ENCODE results near the gene TNFAIP2.
"Not testable (repeated sequence)": the region's sequence is repeated elsewhere in the genome, so short reads cannot be mapped to it uniquely, and the experiment has no call there.

TNFAIP2 gene

DNA sequence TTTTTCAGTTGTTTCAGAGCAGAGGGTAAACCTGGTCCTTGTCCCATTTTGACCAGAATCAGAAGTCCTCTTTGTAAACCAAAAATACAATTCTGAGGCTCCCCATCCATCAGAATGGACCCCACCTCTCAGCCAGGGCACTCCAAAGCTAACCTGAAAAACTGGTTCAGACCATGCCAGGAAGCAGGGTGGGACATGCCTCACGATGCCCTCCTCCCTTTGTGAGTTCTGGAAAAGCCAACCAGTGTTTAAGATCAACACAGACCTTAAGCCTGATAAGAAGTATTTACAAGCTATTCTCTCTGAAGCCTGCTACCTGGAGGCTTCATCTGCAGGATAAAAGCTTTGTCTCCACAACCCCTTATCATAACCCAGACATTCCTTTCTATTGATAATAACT, 35.4 kb downstream of the TNFAIP2 start:
- DNase-seq, result no peak

DNA sequence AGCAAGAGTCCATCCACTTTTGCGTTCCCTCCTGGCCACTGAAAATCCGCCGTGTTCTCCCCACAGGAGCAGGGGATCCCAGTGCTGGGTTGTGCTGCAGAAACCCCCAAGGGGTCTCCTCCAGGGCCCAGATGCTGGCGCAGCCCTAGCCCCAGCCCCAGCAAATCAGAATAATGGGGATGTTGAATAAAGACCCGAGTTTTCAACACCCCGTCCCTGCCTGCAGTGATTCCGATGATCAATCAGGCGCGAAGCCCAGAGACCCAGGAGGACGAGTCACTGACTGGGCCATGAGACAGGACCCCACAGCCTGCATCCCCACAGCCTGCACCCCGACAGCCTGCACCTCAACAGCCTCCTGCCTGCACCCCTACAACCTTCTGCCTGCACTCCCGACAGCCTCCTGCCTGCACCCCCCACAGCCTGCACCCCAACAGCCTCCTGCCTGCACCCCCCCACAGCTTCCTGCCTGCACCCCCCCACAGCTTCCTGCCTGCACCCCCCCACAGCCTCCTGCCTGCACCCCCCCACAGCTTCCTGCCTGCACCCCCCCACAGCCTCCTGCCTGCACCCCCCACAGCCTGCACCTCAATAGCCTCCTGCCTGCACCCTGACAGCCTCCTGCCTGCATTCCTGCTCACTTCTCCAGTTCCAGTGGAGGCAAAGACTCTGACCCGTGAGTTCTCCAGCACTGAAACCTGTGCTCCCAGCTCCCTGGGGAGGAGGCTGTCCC, 37.2 kb downstream of the TNFAIP2 start:
- DNase-seq, result no peak

DNA sequence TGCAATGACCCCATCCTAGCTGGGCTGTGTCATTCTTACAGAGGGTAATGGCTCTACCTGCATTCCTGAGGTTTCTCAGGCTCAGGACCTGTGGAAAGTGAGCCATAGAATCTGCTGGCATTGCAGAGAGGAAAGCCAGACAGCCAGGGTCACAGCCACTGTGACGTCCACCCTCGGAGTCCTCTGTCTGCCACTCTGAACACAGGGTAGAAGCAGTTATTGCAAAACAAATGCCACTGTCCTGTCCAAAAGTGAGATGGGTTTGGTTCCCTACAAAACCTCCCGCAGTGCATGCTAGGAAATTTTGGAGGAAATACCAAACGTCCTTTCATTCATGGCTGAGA, 37.8 kb downstream of the TNFAIP2 start:
- no peak for DNase-seq

DNA sequence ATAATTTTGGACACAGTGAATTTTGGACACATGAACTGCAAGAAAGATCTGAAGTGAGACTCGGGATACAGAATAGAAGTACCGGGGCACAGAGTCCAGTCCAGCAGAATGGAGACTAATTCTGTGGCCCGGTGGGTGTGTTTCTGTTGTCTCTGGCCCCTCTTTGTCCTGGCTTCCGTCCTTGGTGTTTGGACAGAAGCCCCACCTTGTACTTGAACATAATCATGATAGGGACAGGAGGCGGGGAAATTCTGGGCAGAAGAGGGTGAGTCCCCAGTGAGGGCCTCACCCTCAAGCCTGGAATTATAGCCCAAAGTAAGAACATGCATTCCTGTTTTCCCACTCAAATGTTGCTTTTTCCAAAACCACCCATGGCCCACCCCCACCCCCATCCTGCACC, 39.9 kb downstream of the TNFAIP2 start:
- DNase-seq, result no peak

DNA sequence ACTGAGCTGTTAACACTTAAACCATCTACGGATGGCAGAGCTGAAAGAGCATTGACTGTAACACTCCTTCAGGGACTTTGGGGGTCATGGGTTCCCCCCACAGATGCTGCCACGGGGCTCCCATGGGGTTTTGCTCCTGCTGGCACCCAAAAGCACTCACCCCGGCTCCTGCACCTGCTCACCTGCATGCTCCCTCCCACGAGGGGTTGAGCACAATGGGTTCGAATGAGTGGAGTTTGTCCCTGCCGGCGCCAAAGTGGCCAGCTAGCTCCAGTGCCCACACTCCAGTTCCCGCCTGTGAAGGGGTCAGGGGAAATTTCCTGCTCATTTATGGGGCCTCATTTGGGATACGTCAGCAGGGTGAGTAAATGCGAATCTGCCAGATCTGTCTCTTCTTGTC, 40.7 kb downstream of the TNFAIP2 start:
- no peak for DNase-seq

DNA sequence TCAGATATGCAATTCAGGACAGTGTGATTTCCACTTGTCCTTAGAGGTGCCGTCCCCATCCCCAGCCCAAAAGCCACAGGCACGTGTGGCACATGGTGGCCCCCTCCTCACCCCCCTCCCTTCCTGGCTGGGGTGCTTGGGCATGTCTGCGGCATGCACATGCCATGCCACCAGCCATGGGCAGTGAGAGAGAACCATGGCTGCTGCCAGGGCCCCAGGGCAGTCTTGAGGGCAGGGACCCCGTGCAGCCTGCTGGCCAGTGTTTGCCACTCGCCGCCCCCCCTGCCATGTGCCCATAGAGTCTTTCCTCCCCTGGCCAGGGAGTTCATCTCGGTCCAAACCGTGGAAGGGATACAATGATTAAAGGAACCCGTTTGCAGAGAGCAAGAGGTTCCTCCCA, 41.5 kb downstream of the TNFAIP2 start:
- DNase-seq, result no peak

DNA sequence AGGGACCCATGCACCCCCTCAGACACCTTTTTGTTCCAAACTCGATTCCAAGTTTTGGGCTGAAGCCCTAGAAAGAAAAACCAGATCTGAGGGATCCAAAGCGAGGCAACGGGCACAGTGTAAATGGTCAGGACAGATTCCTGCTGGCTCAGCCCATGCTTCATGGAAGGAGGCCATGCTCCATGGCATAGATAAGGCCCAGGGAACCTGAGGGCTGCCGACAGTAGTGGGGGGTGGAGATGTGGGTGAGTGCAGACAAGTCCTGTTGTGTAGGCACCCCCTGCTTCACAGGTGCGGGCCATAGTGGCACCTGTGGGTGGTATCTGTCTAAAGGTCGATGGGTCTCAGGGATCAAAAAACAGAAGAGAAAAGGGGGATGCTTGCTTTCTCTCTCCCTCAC, 42.1 kb downstream of the TNFAIP2 start:
- no peak for DNase-seq

DNA sequence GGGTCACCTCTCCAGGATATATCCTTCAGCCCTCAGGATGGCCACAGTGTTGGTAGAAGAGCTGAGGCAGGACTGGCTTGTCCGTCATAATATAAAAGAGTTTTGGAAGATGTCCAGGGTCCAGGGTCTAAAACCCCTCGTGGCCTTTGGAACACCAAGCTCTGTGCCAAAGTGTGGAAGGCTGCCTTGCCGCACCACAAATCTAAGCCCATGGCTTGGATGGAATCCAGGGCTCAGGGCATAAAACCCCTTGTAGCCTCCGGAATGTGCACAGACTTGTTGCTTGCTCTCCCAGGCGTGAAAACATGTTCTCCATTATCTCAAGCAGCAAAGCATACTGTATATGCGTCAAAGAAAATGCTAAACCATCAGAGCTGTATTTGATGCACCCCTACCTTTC, 46.7 kb downstream of the TNFAIP2 start:
- DNase-seq, result no peak

DNA sequence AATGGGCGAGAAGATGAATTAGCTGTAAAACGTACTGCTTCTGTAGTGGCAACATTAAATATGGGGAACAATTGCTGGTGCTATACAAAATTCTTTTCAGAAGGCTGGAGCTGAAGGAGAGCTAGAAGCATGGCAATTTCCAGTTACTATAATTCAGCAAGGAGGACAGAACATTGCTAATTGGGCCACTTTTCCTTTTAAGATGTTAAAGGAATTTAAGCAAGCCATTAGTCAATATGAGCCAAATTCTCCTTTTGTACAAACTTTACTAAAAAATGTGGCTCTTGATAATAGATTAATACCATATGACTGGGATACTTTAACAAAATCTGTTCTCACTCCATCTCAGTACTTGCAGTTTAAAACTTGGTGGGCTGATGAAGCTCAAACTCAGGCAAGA, 47.9 kb downstream of the TNFAIP2 start:
- DNase-seq, result not testable (repeated sequence)

DNA sequence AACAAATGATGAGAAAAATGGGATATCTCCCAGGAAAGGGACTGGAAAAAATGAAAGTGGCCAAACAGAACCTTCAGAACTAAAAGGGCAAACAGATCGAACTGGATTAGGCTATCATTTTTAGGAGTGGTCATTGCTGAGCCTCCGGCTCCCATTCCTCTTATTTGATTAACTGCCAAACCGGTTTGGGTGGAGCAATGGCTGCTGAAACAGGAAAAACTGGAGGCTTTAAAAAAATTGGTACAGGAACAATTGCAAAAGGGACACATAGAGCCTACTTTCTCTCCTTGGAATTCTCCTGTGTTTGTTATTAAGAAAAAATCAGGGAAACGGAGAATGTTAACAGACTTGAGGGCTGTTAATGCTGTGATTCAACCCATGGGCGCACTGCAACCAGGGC, 49.7 kb downstream of the TNFAIP2 start:
- no peak for DNase-seq

DNA sequence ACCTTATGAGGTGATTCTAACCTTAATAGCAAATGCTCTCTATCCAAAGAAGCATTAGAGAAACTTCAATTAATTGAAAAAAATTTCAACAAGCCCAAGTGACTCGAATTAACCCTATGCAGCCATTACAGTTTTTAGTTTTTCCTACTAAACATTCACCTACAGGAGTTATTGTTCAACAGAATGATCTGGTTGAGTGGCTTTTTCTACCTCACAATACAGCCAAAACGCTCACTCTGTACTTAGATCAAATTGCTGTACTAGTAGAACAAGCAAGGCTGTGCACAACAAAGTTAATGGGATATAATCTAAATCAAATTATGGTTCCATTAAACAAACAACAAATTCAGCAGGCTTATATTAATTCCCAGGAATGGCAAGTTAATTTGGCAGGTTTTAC, 50.6 kb downstream of the TNFAIP2 start:
- DNase-seq, result not testable (repeated sequence)

DNA sequence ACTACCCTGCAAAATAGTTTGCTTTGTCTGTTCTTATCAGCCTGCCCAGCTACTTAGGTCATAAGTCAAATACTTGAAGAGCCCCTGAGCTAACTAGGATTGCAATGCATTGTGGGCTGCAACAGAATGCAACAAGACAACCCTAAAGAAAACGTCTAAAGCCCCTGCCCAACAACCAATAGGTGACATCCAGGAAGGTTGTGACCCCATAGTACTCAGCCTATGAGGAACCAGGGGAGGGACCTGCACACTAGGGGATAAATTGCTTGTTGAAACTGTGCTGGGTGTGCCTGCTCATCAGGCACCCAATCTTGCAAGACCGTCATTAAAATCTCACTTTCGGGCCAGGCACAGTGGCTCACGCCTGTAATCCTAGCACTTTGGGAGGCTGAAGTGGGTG, 52.9 kb downstream of the TNFAIP2 start:
- DNase-seq, result not testable (repeated sequence)

DNA sequence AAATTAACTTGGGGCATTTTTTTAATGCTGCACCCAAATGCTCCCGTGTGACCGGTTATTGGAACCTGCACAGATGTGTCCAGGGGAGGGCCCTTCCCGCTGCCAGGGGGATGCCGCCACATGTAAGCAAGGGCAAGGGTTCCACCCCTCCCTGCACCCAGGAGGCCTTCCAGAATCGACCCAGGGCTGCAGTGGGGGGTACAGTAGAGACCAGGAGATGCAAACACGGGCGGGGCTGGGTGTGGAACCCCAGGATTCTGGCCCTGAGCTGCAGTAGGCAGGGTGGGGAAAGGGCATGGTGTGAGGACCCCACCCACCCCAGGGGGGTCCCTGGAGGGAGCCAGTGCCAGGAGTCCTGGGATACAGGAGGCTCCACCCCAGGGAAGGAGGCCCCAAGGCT, 54.1 kb downstream of the TNFAIP2 start:
- no peak for DNase-seq

DNA sequence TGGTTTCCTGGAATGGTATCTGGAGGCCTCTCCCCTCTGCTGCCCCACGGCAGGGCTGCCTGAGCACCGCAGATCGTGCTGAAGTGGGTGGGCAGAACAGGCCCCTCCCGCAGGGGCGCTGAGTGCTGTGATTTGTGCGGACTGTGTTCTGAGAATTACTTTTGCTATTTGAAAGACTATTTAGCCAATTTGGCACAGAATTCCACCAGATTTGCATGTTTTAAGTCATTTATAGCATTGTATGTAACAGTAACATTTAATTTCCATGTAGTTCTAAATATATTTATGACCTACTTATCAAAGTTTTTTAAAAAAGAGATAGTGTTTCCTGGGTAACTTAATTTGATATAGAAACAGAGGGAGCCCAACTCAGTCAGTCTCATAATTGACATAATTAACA, 55.3 kb downstream of the TNFAIP2 start:
- no peak for DNase-seq

DNA sequence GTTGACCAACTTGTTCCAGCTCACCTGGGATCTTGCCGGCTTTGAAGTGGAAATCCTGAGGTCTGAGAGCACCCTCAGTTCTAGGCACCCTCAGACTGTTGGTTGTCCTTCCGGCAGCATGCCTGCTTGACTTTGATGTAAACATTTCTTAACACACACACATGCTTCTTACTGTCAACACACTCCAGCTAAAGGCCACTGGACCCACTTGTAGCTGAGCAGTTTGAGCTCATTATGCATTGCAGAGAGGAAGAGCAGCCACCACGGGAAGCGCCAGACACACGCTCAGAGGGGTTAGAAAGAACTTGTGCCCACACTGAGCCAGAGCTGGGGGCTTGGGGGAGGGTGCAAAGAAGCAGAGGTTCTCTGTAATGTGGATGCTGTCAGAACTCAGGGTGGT, 55.8 kb downstream of the TNFAIP2 start:
- DNase-seq, result no peak

DNA sequence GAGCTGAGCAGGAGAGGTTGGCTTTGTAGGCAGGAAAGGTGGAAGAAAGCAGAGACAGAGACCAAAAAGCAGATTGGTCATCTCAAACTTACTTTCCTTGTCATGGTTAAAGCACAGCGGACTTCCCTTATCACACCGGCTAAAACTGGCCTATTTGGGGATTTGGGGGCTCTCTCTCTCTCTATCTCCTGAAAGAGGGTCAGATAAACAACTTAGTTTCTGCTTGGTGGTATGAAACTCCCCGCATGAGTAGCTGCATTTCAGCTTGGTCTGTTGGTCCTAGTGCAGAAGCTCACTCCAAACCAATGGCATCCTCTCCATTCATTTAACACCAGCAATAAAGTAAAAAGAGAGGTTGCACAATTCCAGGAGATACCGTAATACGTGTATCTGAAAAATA, 57.1 kb downstream of the TNFAIP2 start:
- DNase-seq, result no peak

DNA sequence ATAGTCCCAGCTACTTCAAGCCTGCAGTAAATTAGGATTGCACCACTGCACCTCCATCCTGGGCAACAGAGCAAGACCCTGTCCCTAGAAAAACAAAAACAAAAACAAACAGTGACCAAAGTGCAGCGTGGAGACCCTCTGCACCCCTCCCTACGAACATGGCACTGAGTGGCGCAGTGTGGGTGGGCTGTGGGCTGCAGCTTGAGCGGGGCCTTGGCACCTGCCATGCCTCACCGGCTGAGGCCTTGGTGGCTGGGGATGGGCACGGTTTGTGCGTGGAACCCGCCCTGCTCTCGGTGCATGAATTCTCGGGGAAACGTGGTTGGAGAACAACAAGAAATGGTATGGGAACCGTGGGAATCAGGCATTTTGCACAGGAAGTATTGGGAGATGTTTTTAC, 60.8 kb downstream of the TNFAIP2 start:
- no peak for DNase-seq

DNA sequence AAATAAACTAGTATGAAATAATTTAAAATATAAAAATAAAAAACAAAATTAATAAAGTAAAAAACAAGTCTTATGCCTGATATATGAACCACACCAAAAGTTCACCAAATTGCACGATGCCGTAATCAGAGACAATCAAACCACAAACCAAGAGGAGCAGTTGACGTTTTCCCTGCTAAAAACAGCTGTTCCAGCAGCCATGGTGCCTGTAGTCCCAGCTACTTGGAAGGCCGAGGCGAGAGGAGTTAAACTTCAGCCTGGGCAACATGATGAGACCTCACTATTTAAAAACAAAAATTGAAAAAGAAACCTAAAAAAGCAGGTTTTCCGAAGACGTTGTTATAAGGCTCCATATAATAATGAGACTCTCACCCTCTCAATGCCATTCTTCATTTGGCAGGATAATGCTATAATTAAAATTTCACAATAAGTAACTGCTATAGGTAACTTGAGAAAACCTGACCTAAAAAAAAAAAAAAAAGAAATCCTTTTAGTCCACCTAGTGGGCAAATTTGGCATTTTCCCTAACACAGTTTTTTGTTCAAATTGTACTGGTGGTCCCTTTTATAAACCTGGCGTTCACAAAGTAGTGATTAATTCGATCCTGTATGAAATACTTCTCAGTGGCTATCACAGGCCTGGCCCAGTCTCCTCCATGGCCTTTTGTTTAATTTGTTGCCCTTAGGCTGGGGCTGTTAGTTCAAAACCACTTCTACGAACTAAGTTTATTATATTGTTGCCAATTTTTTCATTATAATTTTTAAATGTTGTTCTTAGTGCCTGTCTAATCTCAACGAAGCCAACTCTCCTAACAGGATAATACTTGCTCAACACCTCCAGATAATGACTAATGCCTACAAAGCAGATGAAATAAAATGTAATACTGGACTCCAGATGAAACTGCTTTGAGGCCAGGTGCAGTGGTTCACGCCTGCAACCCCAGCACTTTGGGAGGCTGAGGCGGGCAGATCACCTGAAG, 62.1 kb downstream of the TNFAIP2 start:
- no peak for DNase-seq

DNA sequence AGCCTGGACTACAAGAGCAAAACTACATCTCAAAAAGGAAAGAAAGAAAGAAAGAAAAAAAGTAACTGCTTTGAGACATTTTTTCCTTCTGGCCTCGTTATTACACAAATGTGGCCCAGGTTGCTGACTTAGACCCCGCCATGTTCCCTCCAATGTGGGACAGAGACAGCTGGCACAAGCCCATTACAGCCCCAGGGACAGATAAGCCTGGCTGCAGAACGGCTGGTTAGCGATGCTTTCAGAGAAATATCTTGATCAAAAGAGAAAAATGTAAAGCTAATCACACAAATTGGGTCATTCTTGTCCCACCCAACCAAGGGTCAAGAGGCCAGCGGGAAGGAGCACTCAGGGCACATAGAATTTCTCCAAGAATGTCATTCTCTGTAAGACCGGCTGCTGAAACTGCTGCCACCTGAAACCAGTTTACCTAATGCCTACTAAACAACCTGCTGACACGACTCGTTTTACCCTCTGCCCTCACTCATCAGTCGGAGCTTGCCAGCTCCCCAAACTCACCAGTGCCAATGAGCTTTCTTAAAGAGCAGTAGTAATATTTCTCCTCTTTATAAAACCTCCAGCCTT, 63.1 kb downstream of the TNFAIP2 start:
- no peak for DNase-seq

All from activated gamma-delta T cell treated with Interleukin-2 at 50 U/mL for 16 hours (primary cell).